HepG2 (cell line): ENCODE measurements around the gene TMEM167A. TPM values are rescaled to one million over a fixed set of nuclear protein-coding genes. Genes with fewer than 3 reads are reported as not detected.

ENCODE experiments used
- GABPA ChIP-seq, 2 experiments: IDR thresholded peaks; 2 replicates each; pipeline ENCODE4 v1.6.1; 2011 to 2016; ENCODE audit warnings: low read depth in 2 of 2, low read length in 1 of 2, missing biosample characterization in 1 of 2, missing genetic modification characterization in 1 of 2
- KDM1A ChIP-seq: IDR thresholded peaks from 2 replicates; pipeline ENCODE4 v1.6.1; 2016; ENCODE audit warnings: missing compliant biosample characterization
- MAFF ChIP-seq: IDR thresholded peaks from 2 replicates; pipeline ENCODE4 v1.6.1; 2011; ENCODE audit warnings: low read depth, low read length, improper control_type of control experiment
- MAZ ChIP-seq, 2 experiments: sonication (generic) in 1 of 2; formaldehyde crosslinking in 1 of 2; IDR thresholded peaks; 2 replicates each; pipeline versions ENCODE4 v1.5.0 to v1.6.1; 2012 to 2020; ENCODE audit warnings: low read depth in 2 of 2, mild to moderate bottlenecking in 2 of 2, borderline replicate concordance in 1 of 2, improper control_type of control experiment in 1 of 2, low read length in 1 of 2, missing genetic modification reagents in 1 of 2, moderate library complexity in 1 of 2
- MEIS1 ChIP-seq: sonication (generic); formaldehyde crosslinking; IDR thresholded peaks from 2 replicates; pipeline ENCODE4 v1.9.0; 2021; ENCODE audit warnings: mild to moderate bottlenecking, missing genetic modification reagents, moderate library complexity, borderline replicate concordance
- POGZ ChIP-seq: sonication (generic); formaldehyde crosslinking; IDR thresholded peaks from 2 replicates; pipeline ENCODE4 v1.4.0; 2020; ENCODE audit warnings: mild to moderate bottlenecking, missing genetic modification reagents
- RNF219 ChIP-seq: sonication (generic); formaldehyde crosslinking; IDR thresholded peaks from 2 replicates; pipeline ENCODE4 v1.5.0; 2020; ENCODE audit warnings: mild to moderate bottlenecking, missing genetic modification reagents
- SAFB2 ChIP-seq: sonication (generic); formaldehyde crosslinking; IDR thresholded peaks from 2 replicates; pipeline ENCODE4 v1.5.1; 2020; ENCODE audit warnings: missing genetic modification reagents, low read depth, mild to moderate bottlenecking, borderline replicate concordance
- SMAD9 ChIP-seq: sonication (generic); formaldehyde crosslinking; IDR thresholded peaks from 2 replicates; pipeline ENCODE4 v1.5.1; 2020; ENCODE audit warnings: mild to moderate bottlenecking, missing genetic modification reagents
- SP1 ChIP-seq, 2 experiments: fragments of 450-650 bp in 1 of 2; sonication (generic) in 1 of 2; formaldehyde crosslinking in 1 of 2; IDR thresholded peaks; 2 replicates each; pipeline versions ENCODE4 v1.4.0 to v1.6.1; 2016 to 2020; ENCODE audit warnings: missing genetic modification reagents in 1 of 2
- SP140L ChIP-seq: sonication (generic); formaldehyde crosslinking; IDR thresholded peaks from 2 replicates; pipeline ENCODE4 v1.4.0; 2020; ENCODE audit warnings: missing genetic modification reagents, borderline replicate concordance
- TEAD3 ChIP-seq: optimal IDR thresholded peaks from 2 replicates; pipeline ENCODE3; 2016; ENCODE audit warnings: borderline replicate concordance
- TGIF2 ChIP-seq: IDR thresholded peaks from 2 replicates; pipeline ENCODE4 v1.6.1; 2016; ENCODE audit warnings: control low read depth, missing compliant biosample characterization
- ZNF34 ChIP-seq: sonication (generic); formaldehyde crosslinking; IDR thresholded peaks from 2 replicates; pipeline ENCODE4 v1.4.0; 2020; ENCODE audit warnings: mild to moderate bottlenecking, missing genetic modification reagents, borderline replicate concordance
- ZNF44 ChIP-seq: sonication (generic); formaldehyde crosslinking; IDR thresholded peaks from 2 replicates; pipeline ENCODE4 v1.5.1; 2020; ENCODE audit warnings: mild to moderate bottlenecking, missing genetic modification reagents
- ZNF484 ChIP-seq: sonication (generic); formaldehyde crosslinking; IDR thresholded peaks from 2 replicates; pipeline ENCODE4 v1.5.1; 2020; ENCODE audit warnings: mild to moderate bottlenecking, low read depth, missing genetic modification reagents, borderline replicate concordance
- ZNF629 ChIP-seq: sonication (generic); formaldehyde crosslinking; conservative IDR thresholded peaks from 2 replicates; pipeline ENCODE4 v1.5.0; 2020; ENCODE audit warnings: missing genetic modification reagents
- ZNF768 ChIP-seq: sonication (generic); formaldehyde crosslinking; IDR thresholded peaks from 2 replicates; pipeline ENCODE4 v1.4.0; 2020; ENCODE audit warnings: missing genetic modification reagents
- ZSCAN20 ChIP-seq: sonication (generic); formaldehyde crosslinking; IDR thresholded peaks from 2 replicates; pipeline ENCODE4 v1.4.0; 2020; ENCODE audit warnings: missing genetic modification reagents, mild to moderate bottlenecking, borderline replicate concordance
- ZZZ3 ChIP-seq: sonication (generic); formaldehyde crosslinking; IDR thresholded peaks from 2 replicates; pipeline ENCODE4 v1.4.0; 2020; ENCODE audit warnings: missing genetic modification reagents, mild to moderate bottlenecking, borderline replicate concordance
- polyA plus RNA-seq, 8 experiments: library from polyadenylated mRNA; depleted of rRNA in 3 of 8; stranded (reverse) in 7 of 8; unstranded in 1 of 8; fragments of >200 nt; fragmentation: Illumina TruSeq in 4 of 8; extraction: Trizol in 4 of 8; gene quantifications; 2 replicates each; pipeline versions ENCODE4 v1.2.1 to v1.2.3, GENCODE V29; 2011 to 2016; ENCODE audit warnings: low read depth in 4 of 8, missing spikeins in 1 of 8, mixed read lengths in 1 of 8; ENCODE audit not compliant: insufficient read depth in 1 of 8
- total RNA-seq, 5 experiments: library from RNA; depleted of rRNA; stranded (reverse); fragments of >200 nt; fragmentation: Illumina TruSeq; extraction: Trizol; gene quantifications; 2 replicates each; pipeline ENCODE4 v1.2.3, GENCODE V29; 2016; ENCODE audit warnings: low read depth in 1 of 5
- TF ChIP-seq, protein P1 (sequence below): sonication (generic); formaldehyde crosslinking; conservative IDR thresholded peaks from 2 replicates; pipeline ENCODE4 v1.8.0; 2022; ENCODE audit warnings: mild to moderate bottlenecking, moderate library complexity, missing genetic modification reagents
- TF ChIP-seq, protein P2 (sequence below): sonication (generic); formaldehyde crosslinking; IDR thresholded peaks from 2 replicates; pipeline ENCODE4 v1.9.0; 2022; ENCODE audit warnings: low read depth, missing genetic modification reagents

The TMEM167A gene
- total and polyA plus RNA-seq, 2 of the 13 experiments (the other 11 are each of a cell fraction or from before 2014, with no cell fraction given): 47.0 to 78.7 TPM

DNA sequence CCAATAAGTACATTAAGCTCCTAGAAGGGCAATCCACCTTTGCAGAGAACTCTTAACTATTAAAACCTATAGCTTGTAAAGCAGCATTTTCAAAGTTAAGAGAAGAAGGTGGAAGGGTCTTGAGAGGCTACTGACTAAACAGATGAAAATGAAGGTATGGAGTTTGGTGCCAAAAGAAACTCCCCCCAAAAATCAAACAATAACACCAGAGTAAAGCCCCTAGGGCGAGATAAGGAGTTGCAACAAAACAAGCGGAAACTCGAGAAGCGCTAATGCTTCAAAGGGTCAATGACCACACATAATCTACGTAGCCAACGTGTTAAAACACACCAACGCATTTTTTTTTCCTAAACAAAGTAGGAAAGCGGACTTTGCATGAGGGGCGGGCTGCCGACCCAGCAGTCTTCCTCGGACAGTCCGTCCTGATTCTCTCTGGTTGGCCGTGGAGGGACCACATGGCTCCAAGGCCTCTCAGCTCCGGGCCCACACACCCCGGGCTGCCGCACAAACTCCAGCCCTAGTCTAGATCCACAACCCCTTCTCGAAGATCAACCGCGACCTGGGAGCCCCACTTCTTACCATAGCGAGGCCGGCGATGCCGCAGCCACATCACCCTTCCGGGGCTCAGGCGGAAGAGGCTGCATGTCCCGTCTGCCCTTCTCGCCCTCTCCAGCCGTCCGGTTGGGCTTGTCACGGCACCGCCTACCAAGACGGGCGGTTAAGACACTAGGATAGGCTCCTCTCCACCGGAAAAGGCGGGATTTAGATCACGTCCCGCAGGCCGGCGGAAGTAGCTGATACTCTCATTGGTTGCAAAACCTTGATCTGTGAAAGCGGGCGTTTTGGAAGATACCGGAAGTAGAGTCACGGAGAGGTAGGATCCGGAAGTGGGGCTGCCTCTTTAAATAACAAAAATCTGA, at the start of gene TMEM167A, which contains the start of gene XRCC4 (continued):
- TF ChIP-seq, protein P1, sequence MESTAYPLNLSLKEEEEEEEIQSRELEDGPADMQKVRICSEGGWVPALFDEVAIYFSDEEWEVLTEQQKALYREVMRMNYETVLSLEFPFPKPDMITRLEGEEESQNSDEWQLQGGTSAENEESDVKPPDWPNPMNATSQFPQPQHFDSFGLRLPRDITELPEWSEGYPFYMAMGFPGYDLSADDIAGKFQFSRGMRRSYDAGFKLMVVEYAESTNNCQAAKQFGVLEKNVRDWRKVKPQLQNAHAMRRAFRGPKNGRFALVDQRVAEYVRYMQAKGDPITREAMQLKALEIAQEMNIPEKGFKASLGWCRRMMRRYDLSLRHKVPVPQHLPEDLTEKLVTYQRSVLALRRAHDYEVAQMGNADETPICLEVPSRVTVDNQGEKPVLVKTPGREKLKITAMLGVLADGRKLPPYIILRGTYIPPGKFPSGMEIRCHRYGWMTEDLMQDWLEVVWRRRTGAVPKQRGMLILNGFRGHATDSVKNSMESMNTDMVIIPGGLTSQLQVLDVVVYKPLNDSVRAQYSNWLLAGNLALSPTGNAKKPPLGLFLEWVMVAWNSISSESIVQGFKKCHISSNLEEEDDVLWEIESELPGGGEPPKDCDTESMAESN (CRISPR knock-in tag): peak; percentile 17; the same call in 1 of the 2 replicates
- TF ChIP-seq MAFF (no peak), MAZ (IDR thresholded peaks at IDR 0.05; ENCODE audit: borderline replicate concordance, low read depth, low read length) (no peak), MAZ (CRISPR knock-in tag; IDR thresholded peaks at IDR 0.05; ENCODE audit: low read depth) (0 out of 2 replicates have a peak, but pooled peaks have one; percentile 37), SAFB2 (no peak), ZNF44 (CRISPR knock-in tag) (no peak; the same call in 1 of the 2 replicates), ZNF34 (CRISPR knock-in tag) (no peak), RNF219 (no peak), POGZ (CRISPR knock-in tag) (peak; percentile 94), KDM1A (CRISPR knock-in tag) (no peak), ZNF629 (CRISPR knock-in tag) (0 out of 2 replicates have a peak, but pooled peaks have one; percentile 18), SP1 (IDR thresholded peaks at IDR 0.05) (no peak), SP1 (CRISPR knock-in tag; IDR thresholded peaks at IDR 0.05) (no peak; the same call in 1 of the 2 replicates), ZZZ3 (CRISPR knock-in tag) (no peak), SP140L (no peak), TEAD3 (CRISPR knock-in tag) (peak; percentile 7), ZSCAN20 (CRISPR knock-in tag) (no peak), ZNF768 (no peak), GABPA (IDR thresholded peaks at IDR 0.05; ENCODE audit: low read depth, low read length) (peak; percentile 86), GABPA (CRISPR knock-in tag; IDR thresholded peaks at IDR 0.05; ENCODE audit: low read depth) (peak; percentile 97), SMAD9 (CRISPR knock-in tag) (no peak), TGIF2 (peak; percentile 70), MEIS1 (CRISPR knock-in tag) (peak; percentile 73; the same call in 1 of the 2 replicates), ZNF484 (CRISPR knock-in tag) (no peak)
- TF ChIP-seq, protein P2, sequence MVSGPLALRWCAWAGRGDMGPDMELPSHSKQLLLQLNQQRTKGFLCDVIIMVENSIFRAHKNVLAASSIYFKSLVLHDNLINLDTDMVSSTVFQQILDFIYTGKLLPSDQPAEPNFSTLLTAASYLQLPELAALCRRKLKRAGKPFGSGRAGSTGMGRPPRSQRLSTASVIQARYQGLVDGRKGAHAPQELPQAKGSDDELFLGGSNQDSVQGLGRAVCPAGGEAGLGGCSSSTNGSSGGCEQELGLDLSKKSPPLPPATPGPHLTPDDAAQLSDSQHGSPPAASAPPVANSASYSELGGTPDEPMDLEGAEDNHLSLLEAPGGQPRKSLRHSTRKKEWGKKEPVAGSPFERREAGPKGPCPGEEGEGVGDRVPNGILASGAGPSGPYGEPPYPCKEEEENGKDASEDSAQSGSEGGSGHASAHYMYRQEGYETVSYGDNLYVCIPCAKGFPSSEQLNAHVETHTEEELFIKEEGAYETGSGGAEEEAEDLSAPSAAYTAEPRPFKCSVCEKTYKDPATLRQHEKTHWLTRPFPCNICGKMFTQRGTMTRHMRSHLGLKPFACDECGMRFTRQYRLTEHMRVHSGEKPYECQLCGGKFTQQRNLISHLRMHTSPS (CRISPR knock-in tag): no peak
